Keratinocyte (primary cell): ENCODE results near the gene TRIM52.

Experiments
- CTCF ChIP-seq, 3 experiments: IDR thresholded peaks in 1 of 3; conservative IDR thresholded peaks in 1 of 3; optimal IDR thresholded peaks in 1 of 3; 2 replicates in 2 of 3; 3 replicates in 1 of 3; pipeline versions ENCODE3 to v1.5.1; 2011; ENCODE audit warnings: low read length in 3 of 3, mild to moderate bottlenecking in 3 of 3, moderate library complexity in 2 of 3, control low read depth in 1 of 3, inconsistent platforms in 1 of 3; ENCODE audit not compliant: insufficient read depth in 2 of 3; ENCODE audit errors: extremely low read depth in 1 of 3
- EZH2 ChIP-seq: IDR thresholded peaks from one replicate; pipeline ENCODE4 v1.6.1; 2012; ENCODE audit warnings: inconsistent platforms, mild to moderate bottlenecking, low read length, moderate library complexity

GRCh38 chr5:181281984-181282316, 21.0 kb upstream of the TRIM52 start:
- TF ChIP-seq CTCF (optimal IDR thresholded peaks at IDR 0.05 in 1 of 3, IDR thresholded peaks at IDR 0.05 in 1 of 3, conservative IDR thresholded peaks at IDR 0.05 in 1 of 3; ENCODE audit: extremely low read depth in 1 of 3, insufficient read depth in 2 of 3, low read length in 3 of 3): no peak
- no peak for TF ChIP-seq EZH2
